ENCODE results near the gene FAM124B.

Gene FAM124B

GRCh38 chr2:224347176-224348051 lies 54.5 kb downstream of the FAM124B start:
- DNase-seq (ENCODE audit: insufficient read length, low spot score) (peak; percentile 29), FAIRE-seq (no peak)

DNA sequence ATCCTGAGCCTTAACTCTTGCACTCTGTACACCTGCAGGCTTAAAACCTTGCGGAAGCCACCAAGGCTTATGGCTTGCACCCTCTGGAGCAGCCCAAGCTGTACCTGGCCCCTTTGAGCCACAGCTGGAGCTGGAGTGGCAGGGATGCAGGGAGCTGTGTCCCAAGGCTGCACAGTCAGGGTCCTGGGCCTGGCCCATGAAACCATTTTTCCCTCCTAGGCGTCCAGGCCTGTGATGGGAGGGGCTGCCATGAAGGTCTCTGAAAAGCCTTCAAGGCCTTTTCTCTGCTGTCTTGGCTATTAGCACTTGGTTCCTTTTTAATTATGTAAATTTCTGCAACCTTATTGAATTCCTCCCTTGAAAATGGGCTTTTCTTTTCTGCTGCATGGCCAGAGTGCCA lies 56.4 kb downstream of the FAM124B start:
- DNase-seq (ENCODE audit: insufficient read length, low spot score) (no peak), FAIRE-seq (no peak)

DNA sequence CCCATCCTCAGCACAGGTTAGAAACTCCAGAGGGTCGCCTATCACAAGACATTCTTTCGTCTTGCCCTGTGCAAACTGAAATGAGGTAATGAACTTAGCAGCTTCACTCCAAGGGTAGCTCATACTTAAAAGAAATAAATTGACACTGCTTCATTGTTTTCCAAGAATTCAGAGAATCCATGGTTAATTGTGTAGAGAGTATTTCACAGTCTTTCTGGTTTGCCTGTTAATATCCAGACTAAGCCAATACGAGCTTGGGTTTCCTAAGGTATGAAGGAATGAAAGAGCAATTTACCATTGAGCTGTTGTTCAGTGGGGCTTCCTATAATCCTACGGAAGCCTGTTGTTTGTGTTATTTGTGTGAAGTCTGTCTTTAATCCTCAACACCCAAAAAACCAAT lies 58.7 kb downstream of the FAM124B start:
- FAIRE-seq = no peak
- DNase-seq (ENCODE audit: insufficient read length, low spot score) = no peak

DNA sequence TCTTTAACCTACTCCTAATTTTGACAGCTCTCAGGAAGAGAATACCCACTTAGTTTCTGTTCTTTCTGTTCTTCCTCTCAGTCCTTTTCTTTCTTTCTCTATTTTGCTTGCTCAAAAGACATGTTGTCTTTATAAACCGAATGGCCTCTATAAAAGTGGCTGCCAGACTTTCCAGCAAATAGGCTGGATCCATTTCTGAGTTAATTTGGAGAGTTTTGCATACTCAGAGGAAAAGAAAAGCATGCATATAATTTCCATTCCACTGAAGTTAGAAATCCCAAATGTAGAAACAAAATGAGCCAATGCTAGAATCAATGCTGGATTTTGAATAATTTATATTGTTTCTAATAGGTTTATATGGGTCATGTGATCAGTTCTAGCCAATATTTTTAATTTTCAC lies 65.9 kb downstream of the FAM124B start:
- FAIRE-seq (no peak), DNase-seq (ENCODE audit: insufficient read length, low spot score) (no peak)

- DNase-seq (ENCODE audit: insufficient read length, low spot score) = no peak
- no peak for FAIRE-seq
These were observed 67.2 kb downstream of the FAM124B start for GRCh38 chr2:224334726-224335125.

DNA sequence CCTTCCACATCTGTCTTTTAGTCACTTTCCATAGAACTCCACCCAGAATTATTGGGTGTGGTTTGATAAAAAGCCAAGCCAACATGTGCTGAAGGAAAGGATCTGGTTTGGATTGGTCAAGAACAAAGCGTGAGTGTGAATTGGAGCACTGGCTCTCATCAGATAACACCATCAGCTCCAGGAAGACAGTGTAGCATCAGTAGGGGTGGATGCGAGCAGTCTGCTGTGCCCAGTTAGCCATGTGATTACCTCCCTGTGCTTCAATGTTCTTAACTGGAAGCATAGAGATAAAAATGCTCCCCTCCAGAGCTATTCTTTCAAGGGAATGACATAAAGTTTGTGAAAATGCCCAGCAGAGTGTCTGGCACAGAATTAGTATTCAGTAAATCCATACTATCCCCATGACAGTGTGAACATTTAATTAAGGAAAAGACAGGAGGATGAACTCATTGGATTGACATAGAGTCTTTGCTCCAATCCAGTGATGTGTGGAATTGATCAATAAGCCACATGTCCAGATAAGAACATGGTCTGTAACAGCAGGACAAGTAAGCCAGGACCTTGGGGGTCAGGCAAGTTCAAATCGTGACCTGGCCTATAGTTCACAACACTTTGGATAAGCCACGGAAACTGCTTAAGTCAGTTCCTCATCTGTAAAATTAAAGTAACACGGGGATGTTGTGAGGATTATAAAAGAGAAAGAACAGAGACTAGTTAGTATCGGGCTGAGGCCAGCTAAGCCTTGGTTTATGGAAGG lies 68.0 kb downstream of the FAM124B start:
- no peak for DNase-seq (ENCODE audit: insufficient read length, low spot score)
- no peak for FAIRE-seq

- DNase-seq (ENCODE audit: insufficient read length, low spot score) (no peak), FAIRE-seq (no peak)
These were observed 70.2 kb downstream of the FAM124B start for GRCh38 chr2:224331698-224332097.

DNA sequence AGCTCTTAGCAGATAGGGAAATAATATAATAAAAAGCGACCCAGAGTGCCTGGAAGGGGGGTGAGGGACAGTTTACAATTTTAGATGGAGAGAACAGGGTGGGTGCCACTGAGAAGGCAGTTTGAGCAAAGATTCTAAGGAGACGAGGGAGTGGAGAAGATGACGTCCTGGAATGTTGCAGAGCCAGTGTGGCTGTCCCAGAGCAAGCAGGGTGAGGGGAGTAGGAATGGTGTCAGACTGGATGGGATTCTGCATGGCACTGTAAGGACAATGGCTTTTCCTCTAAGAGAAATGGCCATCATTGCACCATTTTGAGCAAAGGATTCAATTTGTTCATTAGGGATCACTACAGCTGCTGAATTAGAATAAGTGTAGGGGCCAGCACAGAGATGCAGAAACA lies 73.1 kb downstream of the FAM124B start:
- DNase-seq (ENCODE audit: insufficient read length, low spot score) = no peak
- no peak for FAIRE-seq

Measured in HTR-8/SVneo (cell line).